Measurements from ENCODE around the gene RARG.

RARG gene

GRCh38 chr12:53231921-53232645, at the start of gene RARG:
Gene RARG (minus strand): TSS chr12:53232209. CDS start chr12:53227545, 4,664 bp downstream.
- DNase-seq, result peak; percentile 84

- DNase-seq, result no peak
These were observed 48.0 kb upstream of the RARG start for GRCh38 chr12:53279888-53280498.

GRCh38 chr12:53279283-53279869, 47.4 kb upstream of the RARG start:
- DNase-seq, result no peak

GRCh38 chr12:53277981-53278380, 46.0 kb upstream of the RARG start:
- no peak for DNase-seq

GRCh38 chr12:53276511-53276910, 44.5 kb upstream of the RARG start:
- DNase-seq, result no peak

- no peak for DNase-seq
These were observed 42.4 kb upstream of the RARG start for GRCh38 chr12:53274445-53274844.

GRCh38 chr12:53268630-53269562, 36.9 kb upstream of the RARG start:
- DNase-seq, result no peak

GRCh38 chr12:53267999-53268629, 36.1 kb upstream of the RARG start, which contains the start of gene ESPL1:
Gene ESPL1 (plus strand): TSS chr12:53268299. CDS start chr12:53268767, 468 bp downstream.
- DNase-seq, result peak; percentile 86

GRCh38 chr12:53267306-53267998, 35.4 kb upstream of the RARG start:
- no peak for DNase-seq

- DNase-seq, result no peak
These were observed 33.8 kb upstream of the RARG start for GRCh38 chr12:53265783-53266182.

- DNase-seq, result no peak
These were observed 27.9 kb upstream of the RARG start for GRCh38 chr12:53259891-53260290.

GRCh38 chr12:53258541-53259539, 26.8 kb upstream of the RARG start:
- no peak for DNase-seq

- DNase-seq, result no peak
These were observed 24.0 kb upstream of the RARG start for GRCh38 chr12:53255996-53256395.

GRCh38 chr12:53254816-53255545, 23.0 kb upstream of the RARG start:
- peak; percentile 49 for DNase-seq

GRCh38 chr12:53253298-53253697, 21.3 kb upstream of the RARG start:
- DNase-seq, result no peak

GRCh38 chr12:53252349-53252916, 20.4 kb upstream of the RARG start:
- peak; percentile 70 for DNase-seq

- peak; percentile 96 for DNase-seq
These were observed 19.7 kb upstream of the RARG start for GRCh38 chr12:53251477-53252348.

- DNase-seq, result no peak
These were observed 13.3 kb upstream of the RARG start for GRCh38 chr12:53245286-53245685.
